HepG2 (cell line): ENCODE data around the gene MRPS25. TPM values are rescaled to one million over a fixed set of nuclear protein-coding genes. Genes with fewer than 3 reads are reported as not detected.

Experiments
- ATAC-seq: fragments of 200-7000 bp; cut with Tn5 transposase; 3 replicates; pipeline ENCODE4 v1.9.1; 2020; ENCODE audit warnings: mild to moderate bottlenecking, moderate library complexity
- BruUV-seq: library from RNA; stranded (reverse); fragments of 400-500 nt; replicated peaks from 2 replicates; lab custom pipeline; 2021; lab: Mats Ljungman, UMichigan
- CTCF ChIA-PET: fragments of 300-600 bp; formaldehyde crosslinking; extraction: SDS; loops from one replicate; lab custom pipeline; 2021; ENCODE audit warnings: low total read pairs, inconsistent platforms, low intra/inter-chr PET ratio; lab: Yijun Ruan, JAX
- POLR2A ChIA-PET: fragments of 350-600 bp; sonication (Branson Sonifier 250); formaldehyde crosslinking; loops from one replicate; lab custom pipeline; 2020; ENCODE audit warnings: antibody characterized with exemption, inconsistent platforms; lab: Yijun Ruan, JAX
- DNase-seq: peaks from one replicate; pipeline ENCODE4 v3.0.0-alpha.2; 2015; ENCODE audit warnings: low spot score
- FAIRE-seq: peaks from 3 replicates; lab custom pipeline; 2011; peaks lifted over from hg19 to GRCh38; lab: Jason Lieb, UNC
- H2AFZ ChIP-seq: one replicate; pipeline ENCODE4 v1.6.1; 2011; ENCODE audit warnings: low read length, inconsistent platforms
- H3K27ac ChIP-seq: fragments of 300-600 bp; 3 replicates; pipeline ENCODE4 v1.8.0; 2011; ENCODE audit warnings: mixed run types, mild to moderate bottlenecking, mixed read lengths, low read length, inconsistent platforms; ENCODE audit not compliant: insufficient read depth; ENCODE audit errors: extremely low read length
- H3K27me3 ChIP-seq, 2 experiments: fragments of 200-600 bp in 1 of 2; 2 replicates in 1 of 2; 3 replicates in 1 of 2; pipeline versions ENCODE4 v1.6.0 to v1.8.0; 2011; ENCODE audit warnings: low read length in 2 of 2, mild to moderate bottlenecking in 2 of 2, moderate library complexity in 2 of 2, inconsistent platforms in 1 of 2; ENCODE audit not compliant: insufficient read depth in 2 of 2, control insufficient read depth in 1 of 2
- H3K36me3 ChIP-seq, 2 experiments: fragments of 200-600 bp in 1 of 2; replicated peaks in 1 of 2; 2 replicates in 1 of 2; 3 replicates in 1 of 2; pipeline versions ENCODE4 v1.5.1 to v1.8.0; 2011; ENCODE audit warnings: low read length in 2 of 2, inconsistent platforms in 1 of 2; ENCODE audit not compliant: insufficient read depth in 2 of 2, control insufficient read depth in 1 of 2
- H3K4me1 ChIP-seq: 2 replicates; pipeline ENCODE4 v1.5.1; 2012; ENCODE audit warnings: low read length, inconsistent platforms; ENCODE audit not compliant: insufficient read depth
- H3K4me2 ChIP-seq: 2 replicates; pipeline ENCODE4 v1.6.0; 2011; ENCODE audit warnings: low read depth, low read length, inconsistent platforms
- H3K4me3 ChIP-seq, 3 experiments: fragments of 200-600 bp in 1 of 3; sonication (generic), shearing (Covaris generic) in 1 of 3; replicated peaks in 1 of 3; 2 replicates each; pipeline ENCODE4 v1.5.1; 2011 to 2016; ENCODE audit warnings: low read length in 3 of 3, inconsistent platforms in 2 of 3, low read depth in 2 of 3, mild to moderate bottlenecking in 2 of 3, control low read depth in 1 of 3, mixed read lengths in 1 of 3; ENCODE audit not compliant: insufficient read depth in 1 of 3
- H3K79me2 ChIP-seq: one replicate; pipeline ENCODE4 v1.6.1; 2011; ENCODE audit warnings: low read length, inconsistent platforms; ENCODE audit not compliant: insufficient read depth
- H3K9ac ChIP-seq: 2 replicates; pipeline ENCODE4 v1.6.0; 2011; ENCODE audit warnings: mild to moderate bottlenecking, low read depth, low read length, inconsistent platforms; ENCODE audit not compliant: insufficient read depth
- H3K9me3 ChIP-seq: 2 replicates; pipeline ENCODE4 v1.5.1; 2012; ENCODE audit warnings: mild to moderate bottlenecking, low read length
- H4K20me1 ChIP-seq: 2 replicates; pipeline ENCODE4 v1.6.0; 2011; ENCODE audit warnings: inconsistent platforms, mild to moderate bottlenecking, low read length, moderate library complexity; ENCODE audit not compliant: insufficient read depth
- HCFC1 ChIP-seq: fragments of 150-350 bp; IDR thresholded peaks from 2 replicates; pipeline ENCODE4 v1.6.1; 2014; ENCODE audit warnings: low read depth, low read length
- HDAC2 ChIP-seq: sonication (generic); formaldehyde crosslinking; IDR thresholded peaks from 2 replicates; pipeline ENCODE4 v1.4.0; 2020; ENCODE audit warnings: missing genetic modification reagents
- LRRFIP1 ChIP-seq: sonication (generic); formaldehyde crosslinking; conservative IDR thresholded peaks from 2 replicates; pipeline ENCODE4 v1.4.0; 2020; ENCODE audit warnings: missing genetic modification reagents
- RFXAP ChIP-seq: sonication (generic); formaldehyde crosslinking; IDR thresholded peaks from 2 replicates; pipeline ENCODE4 v1.4.0; 2020; ENCODE audit warnings: missing genetic modification reagents, borderline replicate concordance
- SRF ChIP-seq: IDR thresholded peaks from 2 replicates; pipeline ENCODE4 v1.6.1; 2011; ENCODE audit warnings: mild to moderate bottlenecking, low read depth, low read length, moderate library complexity
- ZBTB26 ChIP-seq: IDR thresholded peaks from 2 replicates; pipeline ENCODE4 v1.6.1; 2016; ENCODE audit warnings: missing compliant biosample characterization, missing genetic modification reagents, borderline replicate concordance
- ZNF20 ChIP-seq: sonication (generic); formaldehyde crosslinking; IDR thresholded peaks from 2 replicates; pipeline ENCODE4 v1.4.0; 2020; ENCODE audit warnings: mild to moderate bottlenecking, moderate library complexity, missing genetic modification reagents
- ZNF558 ChIP-seq: sonication (generic); formaldehyde crosslinking; IDR thresholded peaks from 2 replicates; pipeline ENCODE4 v1.9.0; 2022; ENCODE audit warnings: mild to moderate bottlenecking, missing genetic modification reagents, borderline replicate concordance
- ZNF713 ChIP-seq: sonication (generic); formaldehyde crosslinking; IDR thresholded peaks from 2 replicates; pipeline ENCODE4 v1.4.0; 2020; ENCODE audit warnings: mild to moderate bottlenecking, missing genetic modification reagents
- WGBS: methylation state at CpG from one replicate; pipeline ENCODE4 v1.1.6; 2017; ENCODE audit warnings: low lambda C conversion rate; 5-methylcytosine and 5-hydroxymethylcytosine counted together
- in situ Hi-C: cut with HindIII; loops from 2 replicates; pipeline ENCODE4 v1.10.0; 2017; ENCODE audit warnings: low pct_unique_long_range_greater_than_20kb; ENCODE audit not compliant: extremely low pct_ligation_motif_present
- intact Hi-C: fragments of 100-400 bp; cut with micrococcal nuclease; formaldehyde crosslinking; loops from one replicate; pipeline ENCODE4 v1.10.0; 2022; ENCODE audit not compliant: unreplicated experiment
- polyA plus RNA-seq, 8 experiments: library from polyadenylated mRNA; depleted of rRNA in 3 of 8; stranded (reverse) in 7 of 8; unstranded in 1 of 8; fragments of >200 nt; fragmentation: Illumina TruSeq in 4 of 8; extraction: Trizol in 4 of 8; gene quantifications; 2 replicates each; pipeline versions ENCODE4 v1.2.1 to v1.2.3, GENCODE V29; 2011 to 2016; ENCODE audit warnings: low read depth in 4 of 8, missing spikeins in 1 of 8, mixed read lengths in 1 of 8; ENCODE audit not compliant: insufficient read depth in 1 of 8
- total RNA-seq, 5 experiments: library from RNA; depleted of rRNA; stranded (reverse); fragments of >200 nt; fragmentation: Illumina TruSeq; extraction: Trizol; gene quantifications; 2 replicates each; pipeline ENCODE4 v1.2.3, GENCODE V29; 2016; ENCODE audit warnings: low read depth in 1 of 5
- TF ChIP-seq, protein P1 (sequence below): sonication (generic); formaldehyde crosslinking; IDR thresholded peaks from 2 replicates; pipeline ENCODE4 v1.4.0; 2020; ENCODE audit warnings: missing genetic modification reagents, borderline replicate concordance
- TF ChIP-seq, protein P2 (sequence below): sonication (generic); formaldehyde crosslinking; IDR thresholded peaks from 2 replicates; pipeline ENCODE4 v1.4.0; 2020; ENCODE audit warnings: missing genetic modification reagents
- TF ChIP-seq, protein P3 (sequence below): sonication (generic); formaldehyde crosslinking; IDR thresholded peaks from 2 replicates; pipeline ENCODE4 v1.8.1; 2023; ENCODE audit warnings: missing genetic modification reagents, inconsistent platforms, borderline replicate concordance

Gene MRPS25
- total and polyA plus RNA-seq, 2 of the 13 experiments (the other 11 are each of a cell fraction or from before 2014, with no cell fraction given): 60.1 to 74.3 TPM

DNA sequence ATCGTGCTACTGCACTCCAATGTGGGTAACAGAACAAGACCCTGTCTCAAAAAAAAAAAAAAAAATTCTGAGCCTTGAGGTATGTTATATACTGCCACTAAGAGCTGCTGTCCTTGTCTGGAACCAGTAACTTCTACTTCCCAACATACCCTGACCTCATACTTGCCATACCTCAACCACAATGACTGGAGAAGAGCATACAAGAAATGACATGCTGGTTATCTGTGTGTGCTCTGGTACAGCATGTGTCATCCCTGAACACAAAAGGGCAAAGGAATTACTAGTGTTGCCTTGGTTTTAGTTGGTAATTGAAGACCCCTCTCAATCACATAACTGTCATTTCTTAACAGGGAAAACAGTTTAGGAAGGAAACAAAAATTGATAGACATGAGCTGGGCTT lies 54.5 kb downstream of the MRPS25 start (continued):
- TF ChIP-seq ZNF558 (no peak), HDAC2 (CRISPR knock-in tag) (no peak), ZNF20 (CRISPR knock-in tag) (no peak)

GRCh38 chr3:15009167-15009566 lies 55.9 kb downstream of the MRPS25 start:
- Histone ChIP-seq H3K36me3 (peaks cover 10 to 44% of the 10 kb centered on the region in 2 experiments), H3K27ac (no peak overlapping the region), H3K9me3 (no peaks in the 10 kb centered on the region), H2AFZ (no peak overlapping the region), H4K20me1 (0 out of 2 replicates have a peak, but pooled peaks cover 3% of the 10 kb centered on the region), H3K4me3 (no peak overlapping the region), H3K4me2 (no peak overlapping the region), H3K9ac (no peak overlapping the region), H3K4me1 (no peaks in the 10 kb centered on the region), H3K27me3 (no peaks in the 10 kb centered on the region), H3K79me2 (no peaks in the 10 kb centered on the region)
- in situ Hi-C loops: no loop called here
- BruUV-seq: no TSS peak
- CTCF ChIA-PET: no interaction called here
- intact Hi-C loops: no loop called here
- no peak for ATAC-seq
- POLR2A ChIA-PET: no interaction called here
- DNase-seq: no peak
- WGBS: 100% methylated on average over 5 of the region's 5 CpGs
- no peak for FAIRE-seq
- TF ChIP-seq SRF (no peak), LRRFIP1 (no peak), ZNF713 (CRISPR knock-in tag) (no peak), ZBTB26 (no peak), RFXAP (CRISPR knock-in tag) (no peak), HCFC1 (no peak)
- TF ChIP-seq, protein P1, sequence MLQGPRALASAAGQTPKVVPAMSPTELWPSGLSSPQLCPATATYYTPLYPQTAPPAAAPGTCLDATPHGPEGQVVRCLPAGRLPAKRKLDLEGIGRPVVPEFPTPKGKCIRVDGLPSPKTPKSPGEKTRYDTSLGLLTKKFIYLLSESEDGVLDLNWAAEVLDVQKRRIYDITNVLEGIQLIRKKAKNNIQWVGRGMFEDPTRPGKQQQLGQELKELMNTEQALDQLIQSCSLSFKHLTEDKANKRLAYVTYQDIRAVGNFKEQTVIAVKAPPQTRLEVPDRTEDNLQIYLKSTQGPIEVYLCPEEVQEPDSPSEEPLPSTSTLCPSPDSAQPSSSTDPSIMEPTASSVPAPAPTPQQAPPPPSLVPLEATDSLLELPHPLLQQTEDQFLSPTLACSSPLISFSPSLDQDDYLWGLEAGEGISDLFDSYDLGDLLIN (CRISPR knock-in tag): no peak
- TF ChIP-seq, protein P2, sequence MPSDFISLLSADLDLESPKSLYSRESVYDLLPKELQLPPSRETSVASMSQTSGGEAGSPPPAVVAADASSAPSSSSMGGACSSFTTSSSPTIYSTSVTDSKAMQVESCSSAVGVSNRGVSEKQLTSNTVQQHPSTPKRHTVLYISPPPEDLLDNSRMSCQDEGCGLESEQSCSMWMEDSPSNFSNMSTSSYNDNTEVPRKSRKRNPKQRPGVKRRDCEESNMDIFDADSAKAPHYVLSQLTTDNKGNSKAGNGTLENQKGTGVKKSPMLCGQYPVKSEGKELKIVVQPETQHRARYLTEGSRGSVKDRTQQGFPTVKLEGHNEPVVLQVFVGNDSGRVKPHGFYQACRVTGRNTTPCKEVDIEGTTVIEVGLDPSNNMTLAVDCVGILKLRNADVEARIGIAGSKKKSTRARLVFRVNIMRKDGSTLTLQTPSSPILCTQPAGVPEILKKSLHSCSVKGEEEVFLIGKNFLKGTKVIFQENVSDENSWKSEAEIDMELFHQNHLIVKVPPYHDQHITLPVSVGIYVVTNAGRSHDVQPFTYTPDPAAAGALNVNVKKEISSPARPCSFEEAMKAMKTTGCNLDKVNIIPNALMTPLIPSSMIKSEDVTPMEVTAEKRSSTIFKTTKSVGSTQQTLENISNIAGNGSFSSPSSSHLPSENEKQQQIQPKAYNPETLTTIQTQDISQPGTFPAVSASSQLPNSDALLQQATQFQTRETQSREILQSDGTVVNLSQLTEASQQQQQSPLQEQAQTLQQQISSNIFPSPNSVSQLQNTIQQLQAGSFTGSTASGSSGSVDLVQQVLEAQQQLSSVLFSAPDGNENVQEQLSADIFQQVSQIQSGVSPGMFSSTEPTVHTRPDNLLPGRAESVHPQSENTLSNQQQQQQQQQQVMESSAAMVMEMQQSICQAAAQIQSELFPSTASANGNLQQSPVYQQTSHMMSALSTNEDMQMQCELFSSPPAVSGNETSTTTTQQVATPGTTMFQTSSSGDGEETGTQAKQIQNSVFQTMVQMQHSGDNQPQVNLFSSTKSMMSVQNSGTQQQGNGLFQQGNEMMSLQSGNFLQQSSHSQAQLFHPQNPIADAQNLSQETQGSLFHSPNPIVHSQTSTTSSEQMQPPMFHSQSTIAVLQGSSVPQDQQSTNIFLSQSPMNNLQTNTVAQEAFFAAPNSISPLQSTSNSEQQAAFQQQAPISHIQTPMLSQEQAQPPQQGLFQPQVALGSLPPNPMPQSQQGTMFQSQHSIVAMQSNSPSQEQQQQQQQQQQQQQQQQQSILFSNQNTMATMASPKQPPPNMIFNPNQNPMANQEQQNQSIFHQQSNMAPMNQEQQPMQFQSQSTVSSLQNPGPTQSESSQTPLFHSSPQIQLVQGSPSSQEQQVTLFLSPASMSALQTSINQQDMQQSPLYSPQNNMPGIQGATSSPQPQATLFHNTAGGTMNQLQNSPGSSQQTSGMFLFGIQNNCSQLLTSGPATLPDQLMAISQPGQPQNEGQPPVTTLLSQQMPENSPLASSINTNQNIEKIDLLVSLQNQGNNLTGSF (CRISPR knock-in tag): no peak
- TF ChIP-seq, protein P3, sequence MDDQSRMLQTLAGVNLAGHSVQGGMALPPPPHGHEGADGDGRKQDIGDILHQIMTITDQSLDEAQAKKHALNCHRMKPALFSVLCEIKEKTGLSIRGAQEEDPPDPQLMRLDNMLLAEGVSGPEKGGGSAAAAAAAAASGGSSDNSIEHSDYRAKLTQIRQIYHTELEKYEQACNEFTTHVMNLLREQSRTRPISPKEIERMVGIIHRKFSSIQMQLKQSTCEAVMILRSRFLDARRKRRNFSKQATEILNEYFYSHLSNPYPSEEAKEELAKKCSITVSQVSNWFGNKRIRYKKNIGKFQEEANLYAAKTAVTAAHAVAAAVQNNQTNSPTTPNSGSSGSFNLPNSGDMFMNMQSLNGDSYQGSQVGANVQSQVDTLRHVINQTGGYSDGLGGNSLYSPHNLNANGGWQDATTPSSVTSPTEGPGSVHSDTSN (CRISPR knock-in tag): no peak
